ENCODE measurements around the gene SAMD7.

Gene SAMD7

GRCh38 chr3:169914321-169914720, 2.9 kb downstream of the SAMD7 start:
- DNase-seq: no peak

- peak; percentile 34 for DNase-seq
Observed at GRCh38 chr3:169923189-169923588, 11.8 kb downstream of the SAMD7 start.

DNA sequence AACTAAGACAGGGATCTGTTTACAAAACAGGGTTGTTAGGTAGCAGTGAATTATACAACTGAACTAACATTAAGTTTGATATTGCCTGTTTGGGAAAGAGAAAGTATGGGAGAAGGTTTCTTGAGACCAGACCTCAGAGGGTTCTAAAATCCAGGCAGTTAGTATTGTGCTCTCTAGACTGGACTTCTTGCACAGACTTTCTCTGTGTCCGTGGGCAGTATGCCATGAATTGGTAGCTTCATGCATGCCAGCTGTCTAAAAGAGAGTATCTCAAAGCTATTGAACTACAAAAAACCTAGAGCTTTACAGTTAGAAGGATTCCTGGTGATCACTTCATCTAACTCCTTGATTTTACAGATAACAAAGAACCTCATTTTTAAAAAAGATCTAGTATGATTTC, 12.5 kb downstream of the SAMD7 start:
- no peak for DNase-seq

DNA sequence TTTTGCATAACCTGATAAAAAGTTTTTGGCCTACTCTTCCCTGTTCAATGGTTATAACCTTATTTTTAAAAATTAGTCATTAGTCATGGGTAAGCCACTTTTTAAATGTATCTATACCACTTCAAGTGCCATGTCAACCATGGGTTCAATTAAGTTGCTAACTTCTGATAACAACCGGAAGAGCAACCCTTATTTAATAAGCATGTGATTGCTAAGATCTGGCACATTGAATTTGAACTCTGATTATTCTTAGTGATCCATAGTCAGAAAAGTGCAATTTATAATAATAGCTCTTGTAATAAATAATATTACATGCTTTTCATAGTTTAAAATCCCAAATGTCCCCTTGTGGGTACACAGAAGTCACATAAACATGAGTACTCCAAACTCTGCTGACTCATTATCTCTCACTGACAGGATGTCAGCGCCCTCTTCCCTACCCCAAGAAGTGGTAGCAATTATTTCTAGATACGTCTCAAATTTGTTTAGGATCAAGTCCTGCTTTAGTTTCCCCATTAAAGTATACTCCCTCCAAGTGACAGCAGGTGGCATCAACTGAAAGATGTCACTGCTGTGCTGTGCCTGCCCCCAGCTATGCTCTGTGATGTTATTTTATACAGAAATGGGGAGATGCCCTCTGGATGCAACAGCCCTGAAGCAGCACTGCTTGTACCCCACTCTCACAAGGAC, 18.6 kb downstream of the SAMD7 start:
- DNase-seq: no peak

DNA sequence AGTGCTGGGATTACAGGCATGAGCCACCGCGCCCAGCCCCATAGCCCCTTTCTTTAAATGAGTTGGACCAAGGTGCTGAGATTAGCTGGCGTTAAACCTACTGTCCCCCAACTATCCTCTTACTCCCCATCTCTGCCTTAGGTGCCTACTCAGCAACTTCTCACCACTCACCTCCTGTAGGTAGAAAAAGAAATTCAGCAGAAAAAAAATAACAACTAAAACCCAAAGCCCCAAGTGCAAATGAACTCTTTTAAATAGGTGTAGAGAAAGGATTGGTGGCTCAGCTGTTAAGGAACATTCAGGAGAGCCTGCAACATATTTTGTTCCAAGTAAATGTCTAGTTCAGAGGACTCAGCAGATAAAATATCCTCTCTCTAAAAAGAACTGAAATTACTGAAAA, 19.5 kb downstream of the SAMD7 start:
- no peak for DNase-seq

DNA sequence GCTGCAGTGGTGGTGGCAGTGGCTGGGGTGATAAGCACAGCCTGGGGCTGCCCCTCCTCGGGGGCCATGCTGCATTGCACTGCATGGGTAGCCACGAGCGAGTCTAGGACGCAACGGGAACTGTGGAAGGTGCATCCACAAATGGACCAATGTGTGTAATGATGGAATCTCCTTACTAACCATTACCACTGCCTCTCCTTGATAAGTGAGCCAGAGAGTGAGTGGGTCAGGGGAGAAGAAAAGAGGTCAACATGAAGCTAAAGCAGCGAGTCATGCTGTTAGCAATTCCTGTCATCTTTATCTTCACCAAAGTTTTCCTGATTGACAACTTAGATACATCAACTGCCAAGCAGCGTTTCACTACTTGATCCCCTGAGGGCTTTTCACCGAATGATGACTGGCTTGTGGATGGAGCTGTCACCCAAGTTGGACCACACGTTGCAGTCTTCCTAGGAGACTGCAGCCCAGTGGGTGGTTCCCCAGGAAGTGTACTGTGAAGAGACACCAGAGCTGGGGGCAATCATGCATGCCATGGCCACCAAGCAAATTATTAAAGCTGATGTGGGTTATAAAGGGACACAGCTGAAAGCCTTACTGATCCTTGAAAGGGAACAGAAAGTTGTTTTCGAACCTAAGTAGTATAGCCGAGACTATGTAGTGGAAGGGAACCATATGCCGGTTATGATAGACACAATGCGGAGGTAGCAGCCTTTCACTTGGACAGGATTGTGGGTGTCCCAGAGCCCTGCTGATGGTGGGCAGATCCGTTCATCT, 20.6 kb downstream of the SAMD7 start:
- DNase-seq: no peak

DNA sequence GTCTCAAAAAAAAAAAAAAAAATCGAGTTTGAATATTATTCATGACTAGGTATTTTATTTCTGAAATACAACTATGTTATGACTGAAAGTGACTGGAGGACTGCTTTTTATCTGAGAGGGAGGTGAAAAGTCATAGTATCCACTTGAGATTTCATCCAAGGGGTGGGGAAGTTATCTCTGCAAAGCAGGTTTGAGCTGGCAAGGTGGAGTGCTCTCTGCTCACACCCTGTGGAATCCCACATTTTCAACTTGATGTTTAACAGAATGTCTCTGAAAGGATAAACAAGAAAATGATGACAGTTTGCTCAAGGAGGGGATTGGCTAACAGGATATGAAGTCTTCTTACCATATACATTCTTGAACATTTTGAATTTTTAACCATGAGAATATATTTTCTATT, 27.9 kb downstream of the SAMD7 start:
- no peak for DNase-seq

DNA sequence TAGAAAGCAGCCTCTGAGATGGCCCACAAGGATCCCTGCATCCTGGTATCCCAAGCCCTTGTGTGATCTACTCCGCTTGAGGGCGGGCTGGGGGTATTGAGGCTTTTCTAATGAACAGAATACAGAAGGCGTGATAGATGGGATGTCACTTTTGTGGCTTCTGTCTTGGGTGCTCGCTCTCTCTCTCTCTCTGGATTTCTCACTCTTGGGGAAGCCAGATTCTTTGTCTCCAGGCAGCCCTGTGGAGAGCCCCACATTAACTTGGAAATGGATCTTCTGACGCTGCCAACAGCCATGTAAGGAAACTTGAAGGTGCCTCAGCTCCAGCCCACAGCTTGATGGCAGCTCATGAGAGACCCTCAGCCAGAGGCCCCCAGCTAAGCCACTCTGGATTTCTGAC, 28.4 kb downstream of the SAMD7 start:
- no peak for DNase-seq

GRCh38 chr3:169940470-169941181, 29.3 kb downstream of the SAMD7 start:
- no peak for DNase-seq

GRCh38 chr3:169945313-169945712, 33.9 kb downstream of the SAMD7 start:
- no peak for DNase-seq

DNA sequence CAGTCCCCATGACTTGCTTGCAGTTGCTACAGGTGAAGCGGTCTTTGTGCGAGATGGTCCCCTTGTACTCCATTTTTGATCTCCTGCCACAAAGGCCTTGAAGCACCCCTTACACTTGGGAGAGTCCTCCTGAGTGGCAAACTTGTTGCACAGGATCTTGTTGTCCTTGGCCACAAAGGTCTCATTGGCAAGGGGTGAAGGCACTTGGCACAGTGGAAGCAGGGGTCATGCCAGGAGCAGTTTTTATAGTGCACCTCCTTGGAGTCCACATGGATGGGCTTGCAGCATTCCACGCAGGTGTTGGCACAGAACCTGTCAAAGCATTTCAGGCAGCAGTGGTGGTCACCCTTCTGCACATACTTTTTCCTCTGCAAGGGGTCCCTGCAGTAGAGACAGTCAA, 35.0 kb downstream of the SAMD7 start:
- no peak for DNase-seq

DNA sequence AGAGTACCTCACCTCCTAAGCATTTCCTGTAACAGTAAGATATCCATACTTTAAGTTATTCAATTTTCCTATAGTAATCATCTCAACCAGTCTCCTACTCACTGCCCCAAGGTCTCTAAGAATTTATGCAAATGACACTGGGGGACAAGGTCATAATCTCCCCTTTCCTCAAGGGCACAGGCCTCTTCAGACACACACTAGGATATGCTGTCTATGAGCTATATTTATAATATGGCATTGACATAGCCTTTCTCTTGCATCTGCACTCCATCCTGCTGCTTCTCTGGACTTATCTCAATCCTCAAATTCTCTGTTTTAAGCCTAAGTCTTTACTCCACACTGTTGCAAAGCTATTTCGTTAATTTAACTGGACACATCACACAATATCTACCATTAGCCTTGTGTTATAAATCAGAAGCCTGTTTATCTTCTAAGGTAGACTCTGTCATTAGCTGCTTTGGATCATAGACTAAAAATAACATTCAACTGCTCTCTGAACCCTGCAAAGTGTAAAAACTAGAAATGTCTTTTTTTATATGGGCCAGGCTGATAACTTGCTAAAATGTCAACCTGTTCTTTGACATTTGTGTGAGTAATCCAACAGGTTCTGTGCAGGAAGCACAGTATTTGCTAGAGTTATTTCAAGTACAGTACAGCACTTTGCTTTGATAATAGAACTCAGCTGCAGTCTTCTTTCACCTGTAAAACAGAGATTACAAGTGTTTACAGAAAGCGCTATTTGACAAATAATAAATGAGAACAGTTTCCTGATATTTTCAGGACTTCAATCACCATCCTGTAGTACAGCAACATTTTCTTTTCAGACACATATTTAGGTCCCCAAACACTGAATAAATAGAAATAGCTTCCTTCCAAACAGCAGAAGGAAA, 37.4 kb downstream of the SAMD7 start:
- DNase-seq: no peak

- DNase-seq: no peak
Observed at GRCh38 chr3:169952045-169952444, 40.7 kb downstream of the SAMD7 start.

- DNase-seq: no peak
Observed at GRCh38 chr3:169953462-169954141, 42.2 kb downstream of the SAMD7 start.

DNA sequence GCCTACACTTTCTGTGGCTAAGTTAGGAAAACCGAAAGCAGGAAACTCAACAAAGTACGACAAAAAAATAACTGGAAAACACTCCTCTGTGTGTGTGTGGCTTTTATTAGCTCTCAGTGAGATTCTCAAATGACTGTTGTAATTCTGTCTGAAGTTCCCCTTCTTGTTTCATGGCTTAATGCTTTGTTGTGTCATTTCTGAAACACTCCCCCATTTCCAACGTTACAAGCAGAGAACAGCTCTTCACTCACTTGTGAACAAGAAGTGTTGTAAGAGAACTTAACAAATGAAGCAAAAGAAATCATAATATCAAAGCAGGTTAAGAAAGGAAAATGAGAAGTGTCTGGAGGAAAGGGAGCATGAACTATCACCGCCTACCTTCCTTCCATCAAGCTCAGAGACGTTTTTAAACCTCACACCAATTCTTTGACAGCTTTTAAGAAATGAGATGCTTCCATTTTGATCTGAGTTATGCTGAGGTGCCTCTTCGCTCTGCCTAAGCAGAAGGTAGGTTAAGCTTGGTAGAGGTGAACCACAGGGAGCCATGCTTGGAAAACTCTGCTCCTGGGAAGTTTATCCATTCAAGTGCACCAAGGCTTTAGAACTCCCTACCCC, 42.9 kb downstream of the SAMD7 start:
- no peak for DNase-seq

- no peak for DNase-seq
Observed at GRCh38 chr3:169955406-169955805, 44.0 kb downstream of the SAMD7 start.

DNA sequence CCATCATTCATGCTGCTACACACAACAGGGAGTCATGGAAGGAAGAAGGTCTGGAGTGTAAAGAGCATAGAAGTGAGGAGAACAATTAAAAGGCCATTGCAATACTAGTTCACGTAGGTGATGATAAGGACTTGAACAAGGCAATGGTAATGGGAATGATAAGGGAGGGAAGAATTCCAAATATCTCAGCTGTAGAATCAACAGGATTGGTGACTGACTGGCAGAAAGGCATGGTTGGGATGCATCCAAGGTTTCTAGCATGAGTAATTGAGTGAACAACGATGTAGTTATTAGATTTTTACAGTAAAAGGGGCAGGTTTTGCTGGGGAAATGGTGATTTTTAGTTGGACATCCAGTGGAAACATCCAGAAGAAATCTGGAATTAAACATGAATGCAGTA, 52.8 kb downstream of the SAMD7 start:
- no peak for DNase-seq

GRCh38 chr3:169965562-169966427, 54.4 kb downstream of the SAMD7 start:
- no peak for DNase-seq

DNA sequence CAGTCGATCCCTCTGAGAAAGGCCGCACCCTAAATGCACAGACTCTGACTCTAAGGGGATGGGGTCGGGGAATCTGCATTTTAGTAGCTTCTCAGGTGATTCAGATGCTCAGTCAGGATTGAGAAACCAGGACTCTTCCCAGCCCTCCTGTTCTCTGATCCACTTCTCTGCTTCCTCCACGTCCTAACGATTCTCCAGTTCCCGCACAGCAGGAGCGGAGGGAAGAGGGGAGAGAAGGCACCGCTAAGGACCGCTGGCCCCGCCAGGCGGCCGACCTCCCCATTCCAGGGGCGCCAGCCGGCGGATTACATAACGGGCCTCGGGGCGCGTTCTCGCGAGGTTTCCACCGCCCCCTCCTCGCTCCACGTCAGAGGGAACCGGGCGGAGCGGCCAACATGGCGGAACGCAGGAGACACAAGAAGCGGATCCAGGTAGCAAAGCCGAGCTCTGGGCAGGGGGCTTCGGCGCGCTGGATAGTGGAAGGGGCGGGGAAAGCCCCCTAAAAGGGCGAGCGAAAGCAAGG, 55.1 kb downstream of the SAMD7 start, which contains the start of gene SEC62:
SEC62 (plus strand) TSS at position 380 of the 523 bp plus-strand sequence; CDS start at position 396, 16 bp downstream.
- peak; percentile 84 for DNase-seq
